ENCODE measurements around the gene POLR2F. TPM values are rescaled to one million over a fixed set of nuclear protein-coding genes. Genes with fewer than 3 reads are reported as not detected.

POLR2F gene
- total and polyA plus RNA-seq, 9 donors = 45.3 to 58.1 (median 50.6) TPM

- Histone ChIP-seq H3K36me3 (ENCODE audit: control insufficient read depth, insufficient read depth, low read length) (peaks cover 14% of the 10 kb centered on the region), H3K4me3 (ENCODE audit: low read length) (no peak overlapping the region), H3K9me3 (replicated peaks; ENCODE audit: control insufficient read depth, low read depth, low read length) (no peaks in the 10 kb centered on the region), H3K4me1 (ENCODE audit: control insufficient read depth, insufficient read depth, low read length) (peaks cover 18% of the 10 kb centered on the region), H3K27me3 (ENCODE audit: control insufficient read depth, insufficient read depth, low read length) (no peaks in the 10 kb centered on the region), H3K27ac (ENCODE audit: low read length) (peak overlapping the region; percentile 9)
- WGBS (ENCODE audit: insufficient coverage) = 92% methylated on average over 11 of the region's 14 CpGs
- no peak for DNase-seq
Measured at GRCh38 chr22:37989146-37990045, 35.9 kb downstream of the POLR2F start.

- WGBS (ENCODE audit: insufficient coverage) = 68% methylated on average over 3 of the region's 5 CpGs
- H3K4me1 ChIP-seq (ENCODE audit: control insufficient read depth, insufficient read depth, low read length) = peaks cover 18% of the 10 kb centered on the region
- no peaks in the 10 kb centered on the region for H3K9me3 ChIP-seq (replicated peaks; ENCODE audit: control insufficient read depth, low read depth, low read length)
- H3K27me3 ChIP-seq (ENCODE audit: control insufficient read depth, insufficient read depth, low read length) = no peaks in the 10 kb centered on the region
- H3K27ac ChIP-seq (ENCODE audit: low read length) = no peak overlapping the region
- H3K36me3 ChIP-seq (ENCODE audit: control insufficient read depth, insufficient read depth, low read length) = peaks cover 14% of the 10 kb centered on the region
- H3K4me3 ChIP-seq (ENCODE audit: low read length) = no peak overlapping the region
- peak; percentile 73 for DNase-seq
Measured at GRCh38 chr22:37990301-37990700, 36.8 kb downstream of the POLR2F start.

GRCh38 chr22:37990862-37991261 is 37.4 kb downstream of the POLR2F start:
- no peaks in the 10 kb centered on the region for H3K27me3 ChIP-seq (ENCODE audit: control insufficient read depth, insufficient read depth, low read length)
- no peak overlapping the region for H3K27ac ChIP-seq (ENCODE audit: low read length)
- H3K4me1 ChIP-seq (ENCODE audit: control insufficient read depth, insufficient read depth, low read length) = peaks cover 20% of the 10 kb centered on the region
- no peak for DNase-seq
- H3K4me3 ChIP-seq (ENCODE audit: low read length) = no peak overlapping the region
- no peaks in the 10 kb centered on the region for H3K9me3 ChIP-seq (replicated peaks; ENCODE audit: control insufficient read depth, low read depth, low read length)
- WGBS (ENCODE audit: insufficient coverage) = 100% methylated on average over 1 of the region's 7 CpGs
- peaks cover 14% of the 10 kb centered on the region for H3K36me3 ChIP-seq (ENCODE audit: control insufficient read depth, insufficient read depth, low read length)

GRCh38 chr22:37991731-37992442 is 38.4 kb downstream of the POLR2F start:
- Histone ChIP-seq H3K9me3 (replicated peaks; ENCODE audit: control insufficient read depth, low read depth, low read length) (no peaks in the 10 kb centered on the region), H3K4me3 (ENCODE audit: low read length) (no peak overlapping the region), H3K27me3 (ENCODE audit: control insufficient read depth, insufficient read depth, low read length) (no peaks in the 10 kb centered on the region), H3K36me3 (ENCODE audit: control insufficient read depth, insufficient read depth, low read length) (peaks cover 8% of the 10 kb centered on the region), H3K27ac (ENCODE audit: low read length) (no peak overlapping the region), H3K4me1 (ENCODE audit: control insufficient read depth, insufficient read depth, low read length) (peaks cover 30% of the 10 kb centered on the region)
- 69% methylated on average over 3 of the region's 6 CpGs for WGBS (ENCODE audit: insufficient coverage)
- DNase-seq = no peak

- no peak overlapping the region for H3K4me3 ChIP-seq (ENCODE audit: low read length)
Measured at GRCh38 chr22:37994049-37994448, 40.5 kb downstream of the POLR2F start.

GRCh38 chr22:37994982-37995381 is 41.5 kb downstream of the POLR2F start:
- Histone ChIP-seq H3K9me3 (replicated peaks; ENCODE audit: control insufficient read depth, low read depth, low read length) (no peaks in the 10 kb centered on the region), H3K4me1 (ENCODE audit: control insufficient read depth, insufficient read depth, low read length) (peaks cover 52% of the 10 kb centered on the region), H3K27me3 (ENCODE audit: control insufficient read depth, insufficient read depth, low read length) (no peaks in the 10 kb centered on the region), H3K36me3 (ENCODE audit: control insufficient read depth, insufficient read depth, low read length) (no peaks in the 10 kb centered on the region), H3K4me3 (ENCODE audit: low read length) (no peak overlapping the region), H3K27ac (ENCODE audit: low read length) (no peak overlapping the region)
- WGBS (ENCODE audit: insufficient coverage) = 73% methylated on average over 6 of the region's 6 CpGs
- no peak for DNase-seq

More at GRCh38 chr22:37994049-37994448, 40.5 kb downstream of the POLR2F start:
- peaks cover 51% of the 10 kb centered on the region for H3K4me1 ChIP-seq (ENCODE audit: control insufficient read depth, insufficient read depth, low read length)
- H3K36me3 ChIP-seq (ENCODE audit: control insufficient read depth, insufficient read depth, low read length) = no peaks in the 10 kb centered on the region
- no peaks in the 10 kb centered on the region for H3K27me3 ChIP-seq (ENCODE audit: control insufficient read depth, insufficient read depth, low read length)
- H3K27ac ChIP-seq (ENCODE audit: low read length) = no peak overlapping the region
- H3K9me3 ChIP-seq (replicated peaks; ENCODE audit: control insufficient read depth, low read depth, low read length) = no peaks in the 10 kb centered on the region
- DNase-seq = no peak
- WGBS (ENCODE audit: insufficient coverage) = 81% methylated on average over 2 of the region's 6 CpGs

- no peaks in the 10 kb centered on the region for H3K27me3 ChIP-seq (ENCODE audit: control insufficient read depth, insufficient read depth, low read length)
- DNase-seq = no peak
- 50% methylated on average over 1 of the region's 4 CpGs for WGBS (ENCODE audit: insufficient coverage)
- no peaks in the 10 kb centered on the region for H3K36me3 ChIP-seq (ENCODE audit: control insufficient read depth, insufficient read depth, low read length)
- H3K4me3 ChIP-seq (ENCODE audit: low read length) = no peak overlapping the region
- peaks cover 52% of the 10 kb centered on the region for H3K4me1 ChIP-seq (ENCODE audit: control insufficient read depth, insufficient read depth, low read length)
- no peak overlapping the region for H3K27ac ChIP-seq (ENCODE audit: low read length)
- H3K9me3 ChIP-seq (replicated peaks; ENCODE audit: control insufficient read depth, low read depth, low read length) = no peaks in the 10 kb centered on the region
Measured at GRCh38 chr22:37995460-37995859, 42.0 kb downstream of the POLR2F start.

GRCh38 chr22:37996079-37996478 is 42.6 kb downstream of the POLR2F start:
- no peaks in the 10 kb centered on the region for H3K27me3 ChIP-seq (ENCODE audit: control insufficient read depth, insufficient read depth, low read length)
- H3K4me1 ChIP-seq (ENCODE audit: control insufficient read depth, insufficient read depth, low read length) = peaks cover 49% of the 10 kb centered on the region
- H3K27ac ChIP-seq (ENCODE audit: low read length) = no peak overlapping the region
- no peaks in the 10 kb centered on the region for H3K9me3 ChIP-seq (replicated peaks; ENCODE audit: control insufficient read depth, low read depth, low read length)
- DNase-seq = no peak
- 40% methylated on average over 2 of the region's 4 CpGs for WGBS (ENCODE audit: insufficient coverage)
- H3K36me3 ChIP-seq (ENCODE audit: control insufficient read depth, insufficient read depth, low read length) = no peaks in the 10 kb centered on the region
- no peak overlapping the region for H3K4me3 ChIP-seq (ENCODE audit: low read length)

GRCh38 chr22:37996515-37997246 is 43.2 kb downstream of the POLR2F start:
- H3K4me1 ChIP-seq (ENCODE audit: control insufficient read depth, insufficient read depth, low read length) = peaks cover 49% of the 10 kb centered on the region
- no peaks in the 10 kb centered on the region for H3K36me3 ChIP-seq (ENCODE audit: control insufficient read depth, insufficient read depth, low read length)
- 35% methylated on average over 2 of the region's 8 CpGs for WGBS (ENCODE audit: insufficient coverage)
- H3K4me3 ChIP-seq (ENCODE audit: low read length) = no peak overlapping the region
- no peak overlapping the region for H3K27ac ChIP-seq (ENCODE audit: low read length)
- H3K9me3 ChIP-seq (replicated peaks; ENCODE audit: control insufficient read depth, low read depth, low read length) = no peaks in the 10 kb centered on the region
- H3K27me3 ChIP-seq (ENCODE audit: control insufficient read depth, insufficient read depth, low read length) = no peaks in the 10 kb centered on the region
- DNase-seq = no peak

- Histone ChIP-seq H3K36me3 (ENCODE audit: control insufficient read depth, insufficient read depth, low read length) (no peaks in the 10 kb centered on the region), H3K27ac (ENCODE audit: low read length) (no peak overlapping the region), H3K9me3 (replicated peaks; ENCODE audit: control insufficient read depth, low read depth, low read length) (no peaks in the 10 kb centered on the region), H3K4me1 (ENCODE audit: control insufficient read depth, insufficient read depth, low read length) (peaks cover 49% of the 10 kb centered on the region), H3K27me3 (ENCODE audit: control insufficient read depth, insufficient read depth, low read length) (no peaks in the 10 kb centered on the region), H3K4me3 (ENCODE audit: low read length) (no peak overlapping the region)
- peak; percentile 31 for DNase-seq
- 11% methylated on average over 3 of the region's 7 CpGs for WGBS (ENCODE audit: insufficient coverage)
Measured at GRCh38 chr22:37998543-37998942, 45.0 kb downstream of the POLR2F start.
